HCEC 1CT (cell line): Measurements from ENCODE around the gene MYH9.
A peak's percentile ranks its signal among the peaks of the same experiment; 100 is the strongest.

ENCODE experiments used
- DNase-seq: peaks from one replicate; pipeline ENCODE4 v3.0.0-alpha.2; 2017

MYH9 gene

GRCh38 chr22:36385491-36386350, 2.0 kb downstream of the MYH9 start:
- DNase-seq, result peak; percentile 48

GRCh38 chr22:36384766-36385481, 2.8 kb downstream of the MYH9 start:
- DNase-seq, result peak; percentile 48

- DNase-seq, result peak; percentile 87
Observed at GRCh38 chr22:36383110-36383581, 4.6 kb downstream of the MYH9 start.

- peak; percentile 2 for DNase-seq
Observed at GRCh38 chr22:36381513-36382128, 6.1 kb downstream of the MYH9 start.

DNA sequence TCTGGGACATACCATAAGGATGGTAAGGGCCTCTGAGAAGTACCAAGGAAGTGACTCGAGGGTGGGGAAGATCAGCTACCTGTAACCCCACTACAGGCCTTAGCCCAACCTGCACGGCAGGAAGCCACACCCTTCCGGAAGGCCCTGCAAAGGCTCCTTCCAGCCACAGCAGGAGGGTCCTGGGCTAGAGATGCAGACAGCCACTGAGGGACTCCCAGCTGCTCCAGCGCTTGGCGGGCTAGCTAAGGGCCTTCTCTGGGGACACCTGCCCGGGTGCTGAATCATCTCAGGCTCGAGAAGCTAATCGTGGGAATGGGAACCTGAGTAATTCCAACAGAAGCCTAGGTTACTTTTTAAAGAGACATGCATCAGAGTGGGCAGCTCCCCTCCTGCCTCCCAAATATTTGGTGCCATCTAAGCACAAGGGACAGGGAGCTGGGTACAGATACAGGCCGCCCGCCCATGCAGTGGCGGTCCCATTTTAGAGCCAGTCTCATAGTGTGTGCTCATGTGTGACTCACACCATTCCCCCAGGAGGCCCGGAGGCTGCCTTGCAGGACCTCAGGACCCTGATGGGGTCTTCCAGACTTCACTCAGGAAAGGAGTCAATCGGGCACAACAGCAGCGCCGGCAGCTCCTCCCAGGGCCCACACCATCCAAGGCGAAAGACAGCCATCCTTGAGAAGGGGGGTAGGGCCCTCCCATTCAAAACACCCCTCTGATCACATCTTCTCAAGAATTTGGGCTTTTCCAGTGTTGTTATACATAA, 8.0 kb downstream of the MYH9 start:
- DNase-seq, result peak; percentile 36

DNA sequence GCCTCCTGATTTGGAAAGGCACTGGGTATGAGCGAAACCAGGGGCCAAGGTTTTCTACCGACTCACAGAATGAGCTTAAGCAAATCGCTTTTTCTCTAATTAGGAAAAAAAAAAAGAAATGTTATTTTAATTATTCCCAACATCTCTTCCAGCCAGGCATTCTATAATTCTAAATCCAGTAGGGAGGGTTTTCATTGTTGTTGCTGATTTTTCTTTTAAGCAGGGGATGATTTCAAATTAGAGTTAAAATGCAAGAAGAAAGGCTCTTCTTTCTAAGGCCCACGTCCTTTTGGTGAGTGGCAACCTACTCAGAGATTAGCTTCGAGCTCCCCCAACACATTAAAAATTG, 8.9 kb downstream of the MYH9 start:
- DNase-seq, result peak; percentile 0

GRCh38 chr22:36378080-36378868, 9.5 kb downstream of the MYH9 start:
- DNase-seq, result peak; percentile 0

- DNase-seq, result peak; percentile 1
Observed at GRCh38 chr22:36377022-36377631, 10.6 kb downstream of the MYH9 start.

DNA sequence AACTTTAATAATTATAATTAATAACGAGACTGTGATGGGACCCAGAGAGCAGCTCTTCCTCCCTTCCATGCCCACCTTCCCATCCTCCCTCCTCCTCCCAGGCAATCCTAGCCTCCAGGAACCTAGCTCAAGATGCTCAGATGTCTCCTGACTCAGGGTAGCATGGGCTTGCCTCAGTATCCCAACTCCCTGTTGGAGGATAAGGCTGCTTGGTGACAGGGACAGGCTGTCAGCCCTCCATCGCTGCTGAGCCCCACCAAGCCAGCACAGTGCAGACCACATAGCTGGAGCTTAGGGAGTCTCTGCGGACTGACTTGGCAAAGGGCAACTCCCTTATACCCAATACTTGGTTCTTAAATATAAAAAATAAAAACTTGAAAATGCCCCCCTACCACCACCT, 11.5 kb downstream of the MYH9 start:
- no peak for DNase-seq

- DNase-seq, result peak; percentile 19
Observed at GRCh38 chr22:36375071-36375980, 12.4 kb downstream of the MYH9 start.

GRCh38 chr22:36374603-36375024, 13.2 kb downstream of the MYH9 start:
- DNase-seq, result peak; percentile 75

- DNase-seq, result peak; percentile 4
Observed at GRCh38 chr22:36373258-36373579, 14.5 kb downstream of the MYH9 start.

GRCh38 chr22:36371920-36372319, 15.8 kb downstream of the MYH9 start:
- DNase-seq, result peak; percentile 15

DNA sequence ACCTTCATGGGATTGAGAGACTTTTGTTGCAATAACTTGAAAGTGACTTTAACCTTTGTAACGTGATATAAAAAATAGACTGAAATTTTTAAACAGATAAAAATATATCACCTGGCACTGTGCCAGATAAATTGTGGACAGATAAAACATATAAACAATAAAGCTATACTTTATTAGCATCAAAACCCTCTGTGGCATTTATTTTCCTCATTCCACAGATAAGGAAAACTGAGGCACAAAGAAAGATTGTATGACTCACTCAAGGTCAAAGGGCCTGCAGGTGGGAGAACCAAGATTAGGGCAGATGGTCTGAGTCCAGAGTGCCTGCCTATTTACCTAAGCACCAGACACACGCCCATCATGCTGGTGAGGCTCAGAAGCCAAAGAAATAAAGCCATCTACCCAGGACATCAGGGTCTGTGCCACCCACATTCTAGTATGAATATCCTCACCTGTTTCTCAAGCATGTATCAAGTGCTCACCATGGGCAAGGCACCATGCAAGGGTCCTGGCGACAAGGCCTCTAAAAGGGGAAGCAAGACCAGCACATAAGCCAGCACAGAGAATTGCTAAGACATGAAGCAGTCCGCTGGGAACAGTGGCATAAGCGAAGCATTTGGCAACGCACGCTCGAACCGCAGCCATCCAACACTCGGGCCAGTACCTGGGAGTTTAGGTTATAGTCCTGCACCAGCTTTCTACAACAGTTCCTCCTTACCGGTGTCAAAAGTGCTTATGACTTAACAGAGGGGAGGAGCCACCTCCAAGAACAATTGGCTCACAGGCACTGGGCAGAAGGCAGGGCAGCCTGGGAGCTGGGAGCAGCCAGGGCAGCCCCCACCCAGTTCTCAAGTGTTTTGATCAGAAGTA, 17.6 kb downstream of the MYH9 start:
- peak; percentile 41 for DNase-seq

DNA sequence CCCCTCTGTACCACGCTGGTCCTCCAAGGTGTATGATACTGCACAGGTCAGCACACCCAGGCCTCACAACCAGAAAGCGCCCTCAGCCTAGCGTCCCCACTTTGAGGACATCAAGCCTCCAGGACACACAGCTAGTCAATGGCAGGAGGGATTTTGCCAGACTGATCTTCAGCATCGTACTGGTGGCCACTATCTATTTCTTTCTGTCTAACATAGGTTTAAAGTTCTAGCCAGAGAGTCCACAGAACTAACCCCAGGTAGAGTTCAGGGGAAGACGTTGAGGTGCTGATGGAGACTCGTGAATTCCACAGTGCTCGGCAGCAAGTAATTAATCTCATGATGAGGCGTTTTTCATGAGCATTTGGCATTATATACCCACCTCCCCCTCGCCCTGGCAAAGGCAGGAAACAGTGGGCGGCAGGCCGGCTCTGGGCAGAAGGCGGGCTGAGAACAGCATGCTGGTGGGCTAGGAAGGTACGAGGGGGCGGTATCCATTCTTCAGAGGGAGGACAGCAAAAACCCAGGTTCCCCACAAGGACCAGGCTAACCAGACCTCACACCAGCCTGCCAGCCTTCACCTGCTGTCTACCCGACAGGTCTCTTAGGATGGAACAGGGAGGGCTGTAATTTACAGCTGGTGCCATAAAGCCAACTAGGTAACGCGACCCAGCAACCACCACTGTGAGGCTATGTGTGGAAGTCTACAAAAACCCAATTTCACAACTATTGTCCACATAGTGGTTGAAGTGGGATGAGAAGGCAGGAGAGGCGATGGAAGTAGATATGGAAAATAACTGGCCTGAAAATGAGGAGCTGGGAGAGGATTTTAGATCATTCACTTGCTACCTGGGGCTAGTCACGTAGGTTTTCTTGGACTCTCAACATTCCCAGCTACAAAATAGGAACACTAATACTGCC, 18.5 kb downstream of the MYH9 start:
- peak; percentile 18 for DNase-seq

DNA sequence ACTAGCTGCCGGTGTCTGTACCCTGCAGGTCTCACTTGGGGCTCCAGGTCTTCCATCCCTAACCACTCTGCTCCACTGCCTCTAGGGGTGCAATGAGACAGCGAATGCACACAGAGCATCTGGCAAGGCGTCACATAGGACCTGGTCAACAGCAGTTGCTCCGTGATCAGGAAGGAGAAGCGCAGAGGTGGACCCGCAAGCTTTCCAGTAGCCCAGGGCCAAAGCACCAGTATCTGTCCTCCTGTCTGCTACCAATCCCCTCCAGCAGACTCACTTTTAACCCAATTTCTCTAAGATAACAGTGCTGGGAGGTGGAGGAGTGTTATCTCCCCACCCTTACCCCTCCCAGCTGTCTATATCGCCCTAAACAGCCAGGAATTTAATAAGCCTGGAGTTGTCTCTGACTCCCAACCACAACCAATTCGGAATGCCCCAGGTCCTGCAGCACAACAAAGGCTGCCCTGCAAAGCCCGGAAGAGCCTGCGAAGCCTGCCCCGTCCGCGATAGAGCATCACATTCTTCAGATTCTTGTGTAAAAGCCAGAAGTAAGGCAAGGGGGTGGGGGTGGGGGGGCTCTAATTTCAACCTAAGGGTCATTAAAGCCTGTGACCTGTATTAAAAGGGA, 19.3 kb downstream of the MYH9 start:
- peak; percentile 75 for DNase-seq

DNA sequence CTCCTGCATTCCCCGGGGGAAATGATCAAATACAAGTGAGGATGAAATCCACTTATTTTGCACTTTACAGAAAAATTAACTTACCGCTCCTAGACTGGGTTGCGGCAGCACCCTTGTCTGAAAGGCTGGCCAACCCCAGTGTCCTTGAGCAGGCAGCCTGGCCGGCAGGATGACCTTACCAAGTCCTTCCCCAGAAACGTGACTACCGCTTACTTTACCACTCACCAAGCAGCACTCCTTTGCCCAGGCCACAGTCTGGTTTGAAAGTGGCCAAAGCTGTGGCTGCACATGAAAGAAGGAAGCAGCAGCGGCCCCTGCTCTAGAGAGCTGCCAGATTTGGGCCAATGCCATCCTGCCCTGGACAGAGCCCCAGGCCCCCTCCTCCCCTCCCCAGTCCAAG, 20.3 kb downstream of the MYH9 start:
- no peak for DNase-seq

DNA sequence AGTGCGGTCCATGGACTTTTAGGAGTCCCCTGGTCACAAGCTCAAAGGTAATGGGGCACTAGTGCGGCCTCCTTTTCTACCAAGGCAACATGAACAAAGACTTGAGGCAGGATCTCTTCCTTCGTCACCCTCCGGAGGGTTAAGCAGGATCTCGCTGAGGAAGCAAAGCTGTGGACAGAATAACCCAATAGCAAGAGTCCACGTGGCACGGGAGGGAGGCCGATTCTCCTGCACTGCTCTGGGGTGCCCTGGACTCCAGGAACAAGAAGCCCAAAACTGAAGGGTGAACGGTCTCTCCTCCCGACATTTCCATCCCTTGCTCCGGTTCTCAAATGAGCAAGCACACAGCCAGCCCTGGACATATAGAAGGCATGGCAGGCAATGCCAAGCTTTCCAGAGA, 20.7 kb downstream of the MYH9 start:
- no peak for DNase-seq
